Measurements from ENCODE around the gene NELL1.

GRCh38 chr11:20669820-20670684, 666 bp downstream of the NELL1 start:
- TF ChIP-seq POLR2A (IDR thresholded peaks at IDR 0.05) (no peak), CTCF (IDR thresholded peaks at IDR 0.05 in 8 of 11, conservative IDR thresholded peaks at IDR 0.05 in 3 of 11) (no peak), POLR2AphosphoS5 (IDR thresholded peaks at IDR 0.05) (no peak)

Measured in spleen (tissue), 7 donors.